ENCODE measurements around the gene BBX.

BBX gene

DNA sequence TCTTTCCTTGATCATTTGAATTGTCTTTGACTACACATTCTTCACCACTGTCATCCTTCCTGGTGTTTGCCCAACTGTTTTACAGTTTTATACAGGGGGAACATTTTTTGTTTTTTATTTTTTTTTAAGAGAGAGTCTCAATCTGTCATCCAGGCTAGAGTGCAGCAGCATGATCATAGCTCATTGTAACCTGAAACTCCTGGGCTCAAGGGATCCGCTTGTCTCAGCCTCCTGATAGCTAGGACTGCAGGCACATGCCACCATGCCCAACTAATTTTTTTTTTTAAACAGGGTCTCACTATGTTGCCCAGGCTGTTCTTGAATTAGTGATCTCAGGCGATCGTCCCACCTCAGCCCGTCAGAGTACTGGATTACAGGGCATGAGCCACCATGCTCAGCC is 222.6 kb downstream of the BBX start:
- no peak for DNase-seq (ENCODE audit: low spot score)

DNA sequence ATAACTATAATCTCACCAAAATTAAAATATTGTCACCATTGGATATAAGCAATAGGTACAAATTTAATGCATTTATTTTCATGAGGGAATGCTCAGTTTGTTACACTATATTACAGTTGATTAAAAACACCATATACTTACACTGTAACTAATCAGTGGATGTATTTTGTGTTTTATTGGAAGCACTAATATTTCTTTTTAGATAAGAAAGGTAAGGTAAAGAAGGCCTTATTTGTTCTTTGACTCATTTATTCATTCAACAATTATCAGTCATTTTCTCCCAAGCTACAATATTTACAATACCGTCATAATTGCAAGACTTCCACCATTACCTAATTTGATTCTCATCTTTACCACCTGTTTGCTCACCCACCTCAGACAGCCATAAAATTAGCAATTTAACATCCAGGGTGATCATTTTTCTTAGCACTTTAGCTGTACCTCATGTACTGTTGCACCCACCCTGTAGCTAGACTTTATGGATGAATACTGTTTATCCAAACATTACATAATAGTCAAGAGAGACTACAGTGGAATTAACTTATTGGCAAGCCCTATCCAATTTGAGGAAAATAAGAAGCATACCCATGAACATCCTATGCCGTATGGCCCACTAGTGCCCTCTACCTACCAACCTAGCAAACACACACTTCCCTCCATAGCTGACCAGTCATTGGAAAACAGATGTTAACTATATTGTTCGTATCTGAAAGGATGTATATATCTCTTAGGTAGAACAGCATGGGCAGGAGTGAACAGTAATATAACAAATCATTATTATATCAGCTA is 229.6 kb downstream of the BBX start:
- DNase-seq (ENCODE audit: low spot score), result no peak

DNA sequence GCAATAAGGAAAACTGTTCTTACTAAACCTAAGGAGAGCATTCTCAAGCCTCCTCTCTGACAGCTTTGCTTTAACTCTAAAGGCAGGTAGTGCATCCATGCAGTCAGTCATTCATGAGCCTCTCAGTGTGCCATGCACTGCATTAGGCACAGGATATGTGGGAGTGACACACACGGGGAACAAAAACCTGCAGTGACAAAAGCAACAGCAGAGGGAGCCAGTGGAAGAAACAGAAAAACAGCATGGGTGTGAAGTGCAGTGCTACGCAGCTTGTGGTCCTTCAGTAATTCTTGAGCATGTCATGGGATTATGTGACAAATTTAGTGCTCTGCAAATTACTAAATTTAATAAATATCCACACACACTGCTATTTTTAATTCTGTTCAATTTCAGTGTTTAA is 230.7 kb downstream of the BBX start:
- no peak for DNase-seq (ENCODE audit: low spot score)

DNA sequence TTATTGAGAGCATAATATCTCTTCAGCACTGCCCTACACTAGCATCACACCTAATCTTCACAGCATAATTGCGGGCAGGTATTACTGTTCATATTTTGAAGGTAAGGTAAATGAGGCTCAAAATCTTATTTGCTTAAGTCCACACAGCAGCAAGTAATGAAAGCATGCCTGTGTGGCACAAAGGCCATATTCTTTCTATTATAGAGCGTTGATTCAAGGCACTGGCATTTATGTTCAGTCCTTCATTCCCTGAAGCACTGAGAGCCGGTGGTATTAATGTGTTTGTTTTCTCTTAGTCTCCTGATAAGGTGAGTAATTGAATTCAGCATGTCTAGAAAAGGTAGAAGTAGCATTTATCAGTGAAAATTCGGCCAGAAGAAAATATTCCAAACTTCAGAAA is 231.2 kb downstream of the BBX start:
- DNase-seq (ENCODE audit: low spot score), result no peak

DNA sequence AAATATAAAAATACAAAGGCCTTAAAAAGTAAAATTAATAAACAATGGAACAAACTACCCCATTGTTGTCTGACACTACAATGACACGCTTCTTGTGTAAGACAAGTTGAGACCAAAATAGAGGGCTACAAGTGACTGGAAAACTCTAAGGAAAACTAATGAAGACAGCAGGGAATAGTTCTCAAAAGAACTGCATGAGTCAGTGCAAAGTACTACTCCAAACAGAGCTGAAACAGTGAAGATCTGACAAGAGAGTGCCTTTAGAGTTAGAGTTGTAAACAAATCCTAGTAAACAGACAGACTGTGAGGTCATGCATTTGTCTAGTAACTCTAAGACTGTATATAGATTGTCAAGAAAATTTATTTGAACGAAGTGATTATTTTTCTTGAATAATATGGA is 233.9 kb downstream of the BBX start:
- DNase-seq (ENCODE audit: low spot score), result no peak

DNA sequence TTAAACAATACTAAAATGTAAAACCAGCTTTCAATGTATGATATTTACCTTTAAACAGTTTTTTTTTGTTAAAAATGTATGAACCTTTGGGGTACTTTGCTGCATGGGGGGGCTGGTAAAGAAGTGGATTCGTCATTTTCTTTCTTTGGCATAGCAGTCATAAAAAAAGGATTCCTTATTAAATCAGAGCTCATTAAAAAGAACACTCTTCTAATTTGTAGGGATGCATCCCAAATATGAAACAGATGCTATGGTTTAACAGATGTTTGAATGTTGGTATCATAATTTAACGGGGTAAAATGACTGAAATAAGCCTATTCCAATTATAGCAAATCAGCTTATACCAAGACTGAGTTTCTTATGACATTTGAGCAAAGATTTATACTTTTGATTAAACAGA is 234.4 kb downstream of the BBX start:
- DNase-seq (ENCODE audit: low spot score), result no peak

DNA sequence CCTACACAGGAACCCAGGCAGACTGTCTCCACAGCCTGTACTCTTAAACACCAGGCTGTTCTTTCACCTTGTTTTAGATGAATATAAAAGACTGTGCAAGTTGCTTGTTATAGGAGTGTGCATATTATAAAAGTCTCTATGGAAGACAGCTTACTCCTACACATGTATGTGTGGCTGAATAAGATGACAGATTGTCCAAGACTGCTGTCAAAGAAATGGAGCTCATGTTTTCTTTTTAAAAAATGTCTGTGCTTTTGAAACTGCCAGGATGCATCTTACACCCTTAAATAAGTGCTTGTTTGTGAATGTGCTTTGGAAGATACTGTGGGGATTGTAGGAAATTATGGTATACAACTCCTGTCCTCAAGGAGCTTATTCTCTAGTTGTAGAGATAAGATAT is 237.4 kb downstream of the BBX start:
- DNase-seq (ENCODE audit: low spot score), result no peak

DNA sequence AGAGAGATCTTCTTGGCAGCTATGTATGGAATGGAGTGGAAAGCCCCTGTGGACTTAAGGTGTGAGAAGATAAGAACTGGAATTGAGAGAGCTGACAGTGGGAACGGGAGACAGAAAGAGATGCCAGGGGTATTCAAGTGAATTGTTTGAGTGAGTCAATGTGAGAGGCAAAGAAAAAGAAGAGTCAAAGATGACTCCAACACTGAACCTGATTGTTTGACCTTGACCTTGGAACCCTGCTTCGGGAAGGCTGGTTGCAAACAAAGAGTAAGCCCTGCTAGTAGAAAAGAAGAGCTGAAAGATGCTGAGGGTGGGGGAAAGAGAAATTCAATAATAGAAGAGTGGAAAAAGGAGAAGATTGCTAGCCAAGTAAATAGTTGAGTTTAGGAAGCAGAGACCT is 238.6 kb downstream of the BBX start:
- no peak for DNase-seq (ENCODE audit: low spot score)

DNA sequence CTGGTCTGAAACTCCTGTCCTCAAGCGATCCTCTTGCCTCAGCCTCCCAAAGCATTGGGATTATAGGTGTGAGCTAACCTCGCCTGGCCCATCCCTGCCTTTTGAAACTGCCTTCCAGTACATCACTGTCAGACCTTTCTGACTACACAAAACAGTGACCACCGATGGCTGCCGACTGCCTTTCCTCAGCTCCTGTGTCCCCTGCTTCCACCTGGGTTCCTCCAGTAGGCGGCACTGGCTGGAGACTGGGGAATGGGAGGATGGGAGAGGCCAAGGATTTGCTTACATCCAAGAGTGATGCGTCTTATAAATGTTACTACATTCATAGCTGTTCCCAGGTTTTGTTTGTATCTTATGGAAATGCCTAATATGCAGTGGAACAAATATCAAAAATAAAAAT is 242.8 kb downstream of the BBX start:
- no peak for DNase-seq (ENCODE audit: low spot score)

DNA sequence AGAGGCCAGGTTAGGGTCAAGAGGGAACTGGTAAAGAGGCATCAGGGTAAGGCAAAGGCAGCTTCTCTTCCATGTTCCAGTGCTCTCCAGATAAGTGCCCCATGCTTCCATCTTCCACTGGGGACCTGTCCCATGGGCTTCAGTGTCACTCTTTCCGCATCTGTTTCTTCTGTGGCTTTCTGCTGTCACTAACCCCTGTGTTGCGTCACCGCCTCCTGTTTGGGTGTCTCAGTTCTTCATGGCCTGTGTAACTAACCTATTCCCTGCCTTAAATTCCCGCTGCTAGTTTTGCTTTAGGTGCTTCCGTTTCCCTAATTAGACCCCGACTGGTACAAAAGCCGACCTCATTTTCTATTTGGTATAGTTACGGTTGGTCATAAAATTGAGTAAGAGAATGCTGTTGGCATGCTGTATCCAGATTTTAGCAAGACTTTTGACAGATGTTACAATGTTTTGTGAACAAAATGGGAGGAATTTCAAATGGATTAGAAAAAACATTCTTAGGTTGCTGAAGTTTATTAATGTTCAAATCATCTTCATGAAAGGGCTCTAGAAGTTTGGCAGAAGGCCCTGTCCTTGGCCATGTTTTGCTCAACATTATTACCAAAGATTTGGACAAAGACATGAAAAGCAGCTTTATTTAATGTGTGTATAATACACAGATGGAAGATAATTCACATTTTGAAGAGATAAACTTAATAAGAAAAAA is 245.3 kb downstream of the BBX start:
- no peak for DNase-seq (ENCODE audit: low spot score)

DNA sequence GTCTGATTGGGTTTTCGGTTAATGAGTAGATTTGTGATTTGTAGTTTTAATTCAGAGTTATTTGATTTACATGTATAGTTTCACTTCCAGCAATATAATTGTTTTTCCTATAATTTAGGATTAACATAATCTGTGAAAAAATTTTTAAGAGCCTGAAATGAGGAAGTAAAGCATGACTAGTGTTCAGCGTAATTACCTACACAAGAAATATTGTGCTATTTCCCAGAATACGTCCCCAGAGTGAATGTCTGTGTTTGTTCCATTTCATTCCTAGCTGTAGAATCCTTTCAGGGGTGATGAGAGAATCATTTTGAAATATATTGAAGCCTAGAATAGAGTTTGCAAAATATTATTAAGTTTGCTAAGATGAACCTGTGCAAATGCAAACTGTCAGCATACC is 247.1 kb downstream of the BBX start:
- DNase-seq (ENCODE audit: low spot score), result no peak

DNA sequence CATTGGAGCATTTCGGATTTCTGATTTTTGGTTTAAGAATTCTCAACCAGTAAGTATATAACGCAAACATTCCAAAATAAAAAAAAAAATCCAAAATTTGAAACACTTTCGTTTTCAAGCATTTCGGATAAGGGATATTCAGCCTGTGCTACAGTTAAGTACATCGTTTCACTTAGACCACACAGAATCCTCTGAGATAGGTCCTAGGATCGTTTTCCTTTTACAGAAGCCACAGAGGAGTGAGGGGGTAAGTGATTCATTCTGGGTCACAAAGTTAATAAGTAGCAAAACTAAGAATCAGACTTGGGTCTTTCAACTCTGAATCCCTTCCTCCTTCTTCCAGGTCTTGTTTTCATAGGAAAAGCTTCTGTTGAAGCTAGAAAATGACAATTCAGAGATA is 249.3 kb downstream of the BBX start:
- DNase-seq (ENCODE audit: low spot score), result no peak

DNA sequence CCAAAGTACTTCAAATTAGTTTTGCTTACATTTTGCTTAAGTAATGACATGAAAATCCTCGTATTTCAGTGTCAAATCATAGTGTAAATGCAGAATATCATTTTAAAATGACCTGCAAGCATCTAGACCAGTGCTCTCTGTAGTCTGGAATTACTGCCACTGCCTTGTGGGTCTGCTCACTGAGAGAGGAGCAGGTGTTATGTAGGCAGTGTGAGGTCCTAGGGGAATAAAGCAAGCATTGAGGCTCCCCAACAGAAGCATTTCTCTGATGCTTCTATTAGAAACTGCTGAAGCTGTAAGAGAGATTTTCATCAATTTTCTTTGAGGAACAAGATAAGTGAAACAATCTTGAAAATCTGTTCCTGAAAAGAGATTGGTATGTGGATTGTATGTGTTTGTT is 253.2 kb downstream of the BBX start:
- no peak for DNase-seq (ENCODE audit: low spot score)

DNA sequence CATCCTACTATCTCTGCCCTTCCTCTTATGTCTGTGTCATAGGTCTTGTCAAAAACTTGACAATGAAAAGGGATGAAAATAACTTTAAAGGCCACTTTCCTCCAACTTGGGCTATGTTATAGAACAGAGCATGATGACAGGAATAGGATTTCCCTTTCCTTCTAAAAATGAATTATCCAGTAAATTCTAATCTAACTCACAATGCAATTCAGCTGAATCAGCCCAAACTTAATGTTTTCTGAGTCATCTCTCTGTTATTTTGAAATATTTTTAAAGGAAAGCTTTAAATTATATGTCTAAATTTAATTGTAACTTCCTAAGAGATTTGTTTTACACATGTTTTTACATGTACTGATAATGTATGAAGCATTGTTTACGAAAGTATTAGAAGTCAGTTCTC is 258.5 kb downstream of the BBX start:
- no peak for DNase-seq (ENCODE audit: low spot score)

DNA sequence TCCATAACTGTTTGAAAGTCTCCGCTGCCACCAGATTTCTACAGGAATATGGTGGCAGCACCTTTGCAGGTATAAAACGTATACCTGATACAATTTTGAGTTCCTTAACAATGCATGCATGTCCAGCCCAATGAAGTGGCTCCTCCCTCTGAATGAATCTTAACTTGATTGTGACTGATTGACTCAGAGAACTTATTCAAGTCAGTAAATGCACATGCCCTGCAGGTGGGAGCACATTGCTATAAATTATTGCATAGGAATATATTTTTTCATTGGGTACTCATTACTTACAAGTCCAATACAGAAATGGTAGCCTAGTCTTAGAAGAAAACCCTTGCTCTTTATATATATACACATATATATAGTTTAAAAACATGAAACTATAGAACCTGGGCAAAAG is 259.3 kb downstream of the BBX start:
- DNase-seq (ENCODE audit: low spot score), result no peak

DNA sequence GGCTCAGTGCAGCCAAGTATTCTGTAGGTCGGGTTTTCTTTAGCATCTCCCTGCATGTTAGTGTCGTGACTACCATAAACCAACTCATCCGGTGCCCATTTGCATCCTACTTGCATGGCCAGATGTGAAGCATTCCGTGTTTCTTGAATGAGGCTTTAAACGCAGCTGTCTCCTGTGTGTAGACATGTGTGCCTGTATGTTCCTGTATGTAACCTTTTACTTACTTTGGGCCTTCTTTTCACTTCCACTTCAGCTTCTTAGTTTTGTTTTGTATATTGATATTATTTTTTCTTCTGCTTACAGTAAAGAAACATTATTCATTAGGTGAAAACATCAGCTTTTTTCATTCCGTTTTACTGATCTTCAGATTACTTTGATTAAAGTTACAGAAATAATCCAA is 267.9 kb downstream of the BBX start:
- DNase-seq (ENCODE audit: low spot score), result no peak

DNA sequence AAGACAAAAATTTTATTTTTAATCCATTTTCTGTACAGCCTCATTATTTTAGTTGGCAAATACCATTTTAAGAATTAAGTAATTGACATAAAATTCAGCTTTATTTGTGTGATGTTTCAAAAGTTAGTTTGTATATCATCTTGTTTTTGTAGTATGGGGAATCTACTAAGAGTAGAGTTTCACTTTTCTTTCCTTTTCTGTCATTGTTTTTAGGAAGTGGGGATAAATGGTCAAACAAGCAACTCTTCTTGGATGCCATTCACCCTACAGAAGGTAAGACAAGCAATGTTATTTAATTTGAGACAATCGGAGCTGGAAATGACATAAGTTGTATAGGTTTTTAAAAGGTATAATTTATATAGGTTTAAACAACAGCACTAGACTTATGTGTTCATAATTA is 268.3 kb downstream of the BBX start:
- no peak for DNase-seq (ENCODE audit: low spot score)

DNA sequence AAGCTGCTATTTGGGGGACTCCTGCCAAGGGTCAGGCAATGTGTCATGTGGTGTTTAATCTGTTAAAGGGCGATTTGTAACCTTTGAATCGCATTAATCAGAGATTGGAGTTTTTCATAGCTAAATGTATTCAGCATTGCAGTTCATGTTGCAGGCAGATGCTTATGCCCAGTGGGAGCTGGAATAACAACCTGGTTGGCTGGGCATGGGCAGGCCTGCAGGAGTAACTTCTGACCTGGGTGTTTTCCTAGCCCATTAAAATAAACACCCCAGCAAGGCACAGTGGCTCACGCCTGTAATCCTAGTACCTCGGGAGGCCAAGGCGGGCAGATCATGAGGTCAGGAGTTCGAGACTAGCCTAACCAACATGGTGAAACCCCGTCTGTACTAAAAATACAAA is 268.7 kb downstream of the BBX start:
- no peak for DNase-seq (ENCODE audit: low spot score)

DNA sequence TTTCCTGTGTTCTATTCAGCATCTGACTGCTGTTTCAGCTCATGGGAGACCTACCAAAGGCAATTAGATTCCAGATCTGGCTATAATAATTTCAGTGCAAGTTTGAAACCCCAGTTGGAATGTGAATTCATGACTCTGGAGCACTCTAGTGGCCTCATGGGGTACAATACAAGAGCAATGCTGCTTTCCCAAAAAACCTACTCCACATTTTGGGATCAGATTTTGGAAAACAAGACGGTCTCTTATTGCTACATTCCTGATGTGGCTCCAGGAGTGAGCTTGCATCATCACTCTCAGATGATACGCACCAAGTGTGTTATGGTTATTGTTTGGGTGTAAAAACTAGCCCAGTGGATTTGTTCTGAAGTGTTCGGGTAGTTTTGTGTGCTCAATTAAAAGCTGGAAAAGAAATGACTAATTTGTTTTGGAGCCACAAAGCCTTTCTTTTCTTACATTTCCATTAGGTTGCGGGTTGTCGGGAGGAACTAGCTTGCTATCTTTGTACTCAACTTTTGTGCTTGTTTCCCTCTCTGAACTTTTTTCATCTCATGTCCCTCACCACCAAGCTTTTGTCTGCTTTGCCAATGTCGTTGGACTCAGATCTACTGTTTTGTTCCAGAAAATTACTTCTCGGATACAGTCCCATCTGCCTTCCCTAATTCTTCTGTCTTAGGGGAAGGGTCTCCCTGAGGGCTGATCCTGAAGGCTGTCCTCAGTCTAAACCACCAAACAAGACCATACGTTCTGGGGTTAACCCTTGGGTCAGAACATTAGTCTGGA is 272.1 kb downstream of the BBX start:
- DNase-seq (ENCODE audit: low spot score), result no peak

DNA sequence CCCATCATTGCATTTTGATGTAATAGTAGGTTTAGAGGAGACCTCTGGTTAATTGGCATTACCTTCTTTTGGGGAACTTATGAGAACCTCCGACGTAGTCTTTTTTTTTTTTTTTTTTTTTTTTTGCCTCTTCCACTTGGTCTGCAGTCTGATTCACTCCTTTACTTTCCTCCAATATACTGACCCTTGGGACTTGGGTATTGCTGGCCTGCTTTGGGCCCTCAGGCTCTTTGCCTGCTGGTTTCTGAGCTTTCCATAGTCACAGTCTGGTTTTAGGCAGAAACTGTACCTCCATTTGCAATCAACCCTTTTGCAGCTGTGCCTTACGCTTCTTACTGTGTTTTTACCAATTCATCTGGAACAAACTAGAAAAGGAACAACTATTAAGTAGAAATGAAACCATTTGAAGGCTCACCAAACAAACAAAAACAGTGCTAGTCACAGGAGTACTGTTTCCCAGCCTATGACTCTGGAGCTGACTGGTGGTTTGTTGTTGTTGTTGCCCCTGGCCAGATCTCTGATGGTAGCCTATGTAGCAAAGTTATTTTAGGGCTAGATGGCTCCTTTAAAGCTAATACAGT is 272.8 kb downstream of the BBX start:
- DNase-seq (ENCODE audit: low spot score), result no peak

DNA sequence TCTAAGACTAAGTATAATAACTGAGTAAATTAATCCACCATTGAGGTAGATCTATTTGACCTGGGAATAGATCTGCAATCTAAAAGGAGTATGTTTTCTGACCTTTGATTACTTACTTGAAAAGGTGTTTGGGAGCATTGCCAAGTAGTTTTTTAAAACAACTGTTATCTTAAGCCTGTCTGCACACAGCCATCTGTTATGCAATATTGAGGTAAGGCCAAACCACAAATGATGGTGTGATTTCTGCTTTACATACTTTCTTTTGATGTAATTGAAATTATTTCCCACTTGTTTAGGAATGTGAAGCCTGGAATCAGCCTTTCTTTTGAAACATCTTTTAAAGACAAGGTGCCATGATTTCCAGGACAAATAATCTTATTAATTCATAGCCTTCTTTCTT is 274.0 kb downstream of the BBX start:
- DNase-seq (ENCODE audit: low spot score), result no peak

DNA sequence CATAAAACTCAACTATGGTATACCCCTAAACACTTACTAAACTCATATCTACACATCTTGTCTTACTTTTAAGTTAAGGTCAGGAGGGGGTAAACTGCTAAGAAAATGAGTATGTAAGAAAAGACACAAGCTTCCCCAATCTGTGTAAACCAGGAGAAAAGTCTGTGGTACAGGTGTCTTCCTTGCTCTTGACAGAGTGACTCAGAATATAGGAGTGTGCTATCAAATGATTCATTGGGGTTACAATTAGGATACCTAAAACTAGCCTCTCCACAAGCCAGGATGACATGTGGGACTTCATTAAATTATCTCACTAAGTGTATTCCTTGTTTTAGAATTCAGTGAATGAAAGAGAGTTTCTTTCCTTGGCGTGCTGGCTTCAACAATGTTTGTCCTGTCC is 274.8 kb downstream of the BBX start:
- no peak for DNase-seq (ENCODE audit: low spot score)

DNA sequence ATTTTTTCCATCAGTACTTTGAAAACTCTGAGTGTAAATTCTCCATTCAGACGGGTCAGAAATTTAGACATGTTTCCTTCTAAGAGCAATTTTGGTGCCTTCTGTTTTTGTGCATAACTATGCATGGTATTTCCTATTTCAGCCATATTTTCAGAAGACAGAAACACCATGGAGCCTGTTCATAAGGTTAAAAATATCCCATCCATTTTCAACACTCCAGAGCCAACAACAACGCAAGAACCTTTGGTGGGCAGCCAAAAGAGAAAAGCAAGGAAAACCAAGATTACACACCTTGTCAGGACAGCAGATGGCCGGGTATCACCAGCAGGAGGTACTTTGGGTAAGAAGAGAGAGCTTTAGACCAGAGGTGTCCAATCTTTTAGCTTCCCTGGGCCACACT is 275.6 kb downstream of the BBX start:
- DNase-seq (ENCODE audit: low spot score), result no peak

Data from hematopoietic multipotent progenitor cell treated with erythropoietin and hydrocortisone succinate and interleukin-3 and kit ligand, for 17 days (in vitro differentiated cells).